ENCODE measurements around the gene FRMD6. TPM values are rescaled to one million over a fixed set of nuclear protein-coding genes. Genes with fewer than 3 reads are reported as not detected.
"Not testable (repeated sequence)": the region's sequence is repeated elsewhere in the genome, so short reads cannot be mapped to it uniquely, and the experiment has no call there.

Gene FRMD6
- polyA plus RNA-seq, 4 donors = 0.45 to 6.2 (median 3.2) TPM

DNA sequence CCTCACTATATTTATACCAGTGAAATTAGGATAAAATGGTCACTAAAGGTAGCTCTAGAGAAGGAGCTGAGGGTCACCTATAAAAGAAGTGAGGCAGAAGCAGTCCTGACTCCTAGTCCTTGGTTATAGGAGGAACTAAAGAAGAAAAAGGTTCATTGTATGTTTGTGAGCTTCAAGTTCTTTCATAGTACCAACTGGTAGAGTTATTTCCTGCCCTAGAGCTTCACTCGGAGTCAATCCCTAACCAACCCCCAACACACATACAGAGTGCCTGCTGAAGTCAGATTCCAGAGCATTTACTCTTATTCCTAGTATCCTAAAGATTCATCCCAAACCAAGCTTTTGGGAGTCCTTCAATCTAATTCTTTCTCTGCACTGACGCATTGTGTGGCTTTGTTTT is 29.3 kb upstream of the FRMD6 start:
- H3K27ac ChIP-seq (ENCODE audit: low read depth in 1 of 3, low read length in 2 of 3) = no peak overlapping the region
- no peaks in the 10 kb centered on the region for H3K9me3 ChIP-seq (ENCODE audit: control insufficient read depth in 2 of 2, insufficient read depth in 1 of 2, low read depth in 1 of 2, low read length in 1 of 2)
- H3K4me3 ChIP-seq (ENCODE audit: low read depth in 1 of 3, low read length in 3 of 3) = no peak overlapping the region
- H3K27me3 ChIP-seq (ENCODE audit: control insufficient read depth in 3 of 3, insufficient read depth in 3 of 3, low read length in 3 of 3) = no peaks in the 10 kb centered on the region
- DNase-seq (no peak), FAIRE-seq (no peak)
- no peaks in the 10 kb centered on the region for H3K36me3 ChIP-seq (ENCODE audit: control insufficient read depth in 3 of 3, insufficient read depth in 2 of 3, low read depth in 1 of 3, low read length in 3 of 3)
- 80 to 92% (median 87%) methylated on average over 2 of the region's 2 CpGs for WGBS, 3 donors
- H3K4me1 ChIP-seq (ENCODE audit: control insufficient read depth in 3 of 3, insufficient read depth in 2 of 3, low read depth in 1 of 3, low read length in 2 of 3) = no peaks in the 10 kb centered on the region

- Histone ChIP-seq H3K4me1 (ENCODE audit: control insufficient read depth in 3 of 3, insufficient read depth in 2 of 3, low read depth in 1 of 3, low read length in 2 of 3) (no peaks in the 10 kb centered on the region), H3K27ac (ENCODE audit: low read depth in 1 of 3, low read length in 2 of 3) (no peak overlapping the region), H3K27me3 (ENCODE audit: control insufficient read depth in 3 of 3, insufficient read depth in 3 of 3, low read length in 3 of 3) (no peaks in the 10 kb centered on the region), H3K9me3 (ENCODE audit: control insufficient read depth in 2 of 2, insufficient read depth in 1 of 2, low read depth in 1 of 2, low read length in 1 of 2) (no peaks in the 10 kb centered on the region), H3K36me3 (ENCODE audit: control insufficient read depth in 3 of 3, insufficient read depth in 2 of 3, low read depth in 1 of 3, low read length in 3 of 3) (no peaks in the 10 kb centered on the region), H3K4me3 (ENCODE audit: low read depth in 1 of 3, low read length in 3 of 3) (no peak overlapping the region)
- FAIRE-seq (no peak), DNase-seq (no peak)
- WGBS, 3 donors = 83 to 92% (median 83%) methylated on average over 1 of the region's 1 CpG
Measured at GRCh38 chr14:51624955-51625569, 26.6 kb upstream of the FRMD6 start.

GRCh38 chr14:51626185-51626584 is 25.5 kb upstream of the FRMD6 start:
- FAIRE-seq (no peak), DNase-seq (no peak)
- 56 to 63% (median 58%) methylated on average over 2 of the region's 2 CpGs for WGBS, 3 donors
- Histone ChIP-seq H3K9me3 (ENCODE audit: control insufficient read depth in 2 of 2, insufficient read depth in 1 of 2, low read depth in 1 of 2, low read length in 1 of 2) (no peaks in the 10 kb centered on the region), H3K36me3 (ENCODE audit: control insufficient read depth in 3 of 3, insufficient read depth in 2 of 3, low read depth in 1 of 3, low read length in 3 of 3) (no peaks in the 10 kb centered on the region), H3K27ac (ENCODE audit: low read depth in 1 of 3, low read length in 2 of 3) (no peak overlapping the region), H3K4me1 (ENCODE audit: control insufficient read depth in 3 of 3, insufficient read depth in 2 of 3, low read depth in 1 of 3, low read length in 2 of 3) (no peaks in the 10 kb centered on the region), H3K27me3 (ENCODE audit: control insufficient read depth in 3 of 3, insufficient read depth in 3 of 3, low read length in 3 of 3) (no peaks in the 10 kb centered on the region), H3K4me3 (ENCODE audit: low read depth in 1 of 3, low read length in 3 of 3) (no peak overlapping the region)

DNA sequence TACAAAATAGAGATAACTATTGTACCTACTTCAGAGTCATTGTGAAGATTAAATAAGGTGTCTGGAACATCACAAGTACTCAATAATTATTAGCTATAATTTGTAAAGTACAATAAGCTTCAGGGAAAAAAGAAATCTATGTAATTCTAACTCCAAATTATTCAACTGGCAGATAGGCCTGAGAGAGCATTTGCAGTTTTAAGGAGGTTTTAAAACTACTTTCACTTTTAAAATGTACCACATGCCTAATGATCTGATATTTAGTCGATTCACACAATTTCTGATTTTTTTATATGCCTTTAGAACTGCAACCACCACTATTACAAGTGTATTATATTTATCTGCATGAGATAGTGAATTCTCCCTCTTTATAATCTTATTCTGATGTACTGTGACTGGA is 24.9 kb upstream of the FRMD6 start:
- Histone ChIP-seq H3K4me3 (ENCODE audit: low read depth in 1 of 3, low read length in 3 of 3) (no peak overlapping the region), H3K27ac (ENCODE audit: low read depth in 1 of 3, low read length in 2 of 3) (no peak overlapping the region), H3K36me3 (ENCODE audit: control insufficient read depth in 3 of 3, insufficient read depth in 2 of 3, low read depth in 1 of 3, low read length in 3 of 3) (no peaks in the 10 kb centered on the region), H3K27me3 (ENCODE audit: control insufficient read depth in 3 of 3, insufficient read depth in 3 of 3, low read length in 3 of 3) (no peaks in the 10 kb centered on the region), H3K4me1 (ENCODE audit: control insufficient read depth in 3 of 3, insufficient read depth in 2 of 3, low read depth in 1 of 3, low read length in 2 of 3) (no peaks in the 10 kb centered on the region), H3K9me3 (ENCODE audit: control insufficient read depth in 2 of 2, insufficient read depth in 1 of 2, low read depth in 1 of 2, low read length in 1 of 2) (no peaks in the 10 kb centered on the region)
- DNase-seq (no peak), FAIRE-seq (no peak)
- 29 to 39% (median 36%) methylated on average over 1 of the region's 1 CpG for WGBS, 3 donors

DNA sequence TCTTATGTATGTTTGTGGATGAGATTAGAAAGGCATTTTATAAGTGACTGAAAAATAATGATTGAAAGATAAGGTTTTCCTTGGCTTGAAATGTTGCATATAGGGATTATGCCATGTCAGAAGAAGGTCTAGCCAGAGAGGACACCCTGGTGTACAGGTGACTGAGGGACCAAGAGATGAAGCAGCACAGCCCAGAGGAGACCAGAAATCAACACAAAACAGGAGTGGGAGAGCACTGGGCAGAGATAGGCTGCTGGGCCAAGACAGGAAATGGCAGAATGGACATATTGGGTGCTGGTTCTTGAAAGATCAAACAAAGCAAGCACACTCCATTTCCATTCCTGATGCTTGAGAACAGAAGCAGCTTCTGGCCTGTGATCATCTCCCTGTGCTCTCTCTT is 24.4 kb upstream of the FRMD6 start:
- Histone ChIP-seq H3K9me3 (ENCODE audit: control insufficient read depth in 2 of 2, insufficient read depth in 1 of 2, low read depth in 1 of 2, low read length in 1 of 2) (no peaks in the 10 kb centered on the region), H3K4me3 (ENCODE audit: low read depth in 1 of 3, low read length in 3 of 3) (no peak overlapping the region), H3K36me3 (ENCODE audit: control insufficient read depth in 3 of 3, insufficient read depth in 2 of 3, low read depth in 1 of 3, low read length in 3 of 3) (no peaks in the 10 kb centered on the region), H3K27ac (ENCODE audit: low read depth in 1 of 3, low read length in 2 of 3) (no peak overlapping the region), H3K4me1 (ENCODE audit: control insufficient read depth in 3 of 3, insufficient read depth in 2 of 3, low read depth in 1 of 3, low read length in 2 of 3) (no peaks in the 10 kb centered on the region), H3K27me3 (ENCODE audit: control insufficient read depth in 3 of 3, insufficient read depth in 3 of 3, low read length in 3 of 3) (no peaks in the 10 kb centered on the region)
- FAIRE-seq = no peak
- DNase-seq = no peak

- WGBS, 3 donors = 81 to 88% (median 84%) methylated on average over 1 of the region's 1 CpG
- FAIRE-seq (no peak), DNase-seq (no peak)
- no peaks in the 10 kb centered on the region for H3K4me1 ChIP-seq (ENCODE audit: control insufficient read depth in 3 of 3, insufficient read depth in 2 of 3, low read depth in 1 of 3, low read length in 2 of 3)
- H3K36me3 ChIP-seq (ENCODE audit: control insufficient read depth in 3 of 3, insufficient read depth in 2 of 3, low read depth in 1 of 3, low read length in 3 of 3) = no peaks in the 10 kb centered on the region
- H3K27ac ChIP-seq (ENCODE audit: low read depth in 1 of 3, low read length in 2 of 3) = no peak overlapping the region
- H3K27me3 ChIP-seq (ENCODE audit: control insufficient read depth in 3 of 3, insufficient read depth in 3 of 3, low read length in 3 of 3) = no peaks in the 10 kb centered on the region
- no peaks in the 10 kb centered on the region for H3K9me3 ChIP-seq (ENCODE audit: control insufficient read depth in 2 of 2, insufficient read depth in 1 of 2, low read depth in 1 of 2, low read length in 1 of 2)
- no peak overlapping the region for H3K4me3 ChIP-seq (ENCODE audit: low read depth in 1 of 3, low read length in 3 of 3)
Measured at GRCh38 chr14:51628238-51628637, 23.5 kb upstream of the FRMD6 start.

- no peaks in the 10 kb centered on the region for H3K4me1 ChIP-seq (ENCODE audit: control insufficient read depth in 3 of 3, insufficient read depth in 2 of 3, low read depth in 1 of 3, low read length in 2 of 3)
- FAIRE-seq (no peak), DNase-seq (no peak)
- H3K27me3 ChIP-seq (ENCODE audit: control insufficient read depth in 3 of 3, insufficient read depth in 3 of 3, low read length in 3 of 3) = no peaks in the 10 kb centered on the region
- WGBS, 3 donors = 79 to 83% (median 80%) methylated on average over 2 of the region's 2 CpGs
- no peaks in the 10 kb centered on the region for H3K9me3 ChIP-seq (ENCODE audit: control insufficient read depth in 2 of 2, insufficient read depth in 1 of 2, low read depth in 1 of 2, low read length in 1 of 2)
- no peak overlapping the region for H3K4me3 ChIP-seq (ENCODE audit: low read depth in 1 of 3, low read length in 3 of 3)
- no peak overlapping the region for H3K27ac ChIP-seq (ENCODE audit: low read depth in 1 of 3, low read length in 2 of 3)
- H3K36me3 ChIP-seq (ENCODE audit: control insufficient read depth in 3 of 3, insufficient read depth in 2 of 3, low read depth in 1 of 3, low read length in 3 of 3) = no peaks in the 10 kb centered on the region
Measured at GRCh38 chr14:51630987-51631386, 20.7 kb upstream of the FRMD6 start.

GRCh38 chr14:51633298-51633697 is 18.4 kb upstream of the FRMD6 start:
- not testable (repeated sequence) for H3K9me3 ChIP-seq (ENCODE audit: control insufficient read depth in 2 of 2, insufficient read depth in 1 of 2, low read depth in 1 of 2, low read length in 1 of 2); H3K27ac ChIP-seq (ENCODE audit: low read depth in 1 of 3, low read length in 2 of 3); H3K36me3 ChIP-seq (ENCODE audit: control insufficient read depth in 3 of 3, insufficient read depth in 2 of 3, low read depth in 1 of 3, low read length in 3 of 3); H3K27me3 ChIP-seq (ENCODE audit: control insufficient read depth in 3 of 3, insufficient read depth in 3 of 3, low read length in 3 of 3); H3K4me3 ChIP-seq (ENCODE audit: low read depth in 1 of 3, low read length in 3 of 3); DNase-seq; FAIRE-seq; H3K4me1 ChIP-seq (ENCODE audit: control insufficient read depth in 3 of 3, insufficient read depth in 2 of 3, low read depth in 1 of 3, low read length in 2 of 3)
- 78 to 91% (median 82%) methylated on average over 2 of the region's 2 CpGs for WGBS, 3 donors

GRCh38 chr14:51636109-51636508 is 15.6 kb upstream of the FRMD6 start:
- no peak overlapping the region for H3K27ac ChIP-seq (ENCODE audit: low read depth in 1 of 3, low read length in 2 of 3)
- no peak for FAIRE-seq
- H3K4me3 ChIP-seq (ENCODE audit: low read depth in 1 of 3, low read length in 3 of 3) = no peak overlapping the region
- H3K27me3 ChIP-seq (ENCODE audit: control insufficient read depth in 3 of 3, insufficient read depth in 3 of 3, low read length in 3 of 3) = no peaks in the 10 kb centered on the region
- 81 to 91% (median 90%) methylated on average over 4 of the region's 4 CpGs for WGBS, 3 donors
- no peaks in the 10 kb centered on the region for H3K4me1 ChIP-seq (ENCODE audit: control insufficient read depth in 3 of 3, insufficient read depth in 2 of 3, low read depth in 1 of 3, low read length in 2 of 3)
- H3K9me3 ChIP-seq (ENCODE audit: control insufficient read depth in 2 of 2, insufficient read depth in 1 of 2, low read depth in 1 of 2, low read length in 1 of 2) = no peaks in the 10 kb centered on the region
- no peaks in the 10 kb centered on the region for H3K36me3 ChIP-seq (ENCODE audit: control insufficient read depth in 3 of 3, insufficient read depth in 2 of 3, low read depth in 1 of 3, low read length in 3 of 3)
- no peak for DNase-seq
